Measurements from ENCODE around the gene TRMT11. TPM values are rescaled to one million over a fixed set of nuclear protein-coding genes. Genes with fewer than 3 reads are reported as not detected.

The TRMT11 gene
- total RNA-seq, 1 experiment from 2014 or later: 24.2 TPM

DNA sequence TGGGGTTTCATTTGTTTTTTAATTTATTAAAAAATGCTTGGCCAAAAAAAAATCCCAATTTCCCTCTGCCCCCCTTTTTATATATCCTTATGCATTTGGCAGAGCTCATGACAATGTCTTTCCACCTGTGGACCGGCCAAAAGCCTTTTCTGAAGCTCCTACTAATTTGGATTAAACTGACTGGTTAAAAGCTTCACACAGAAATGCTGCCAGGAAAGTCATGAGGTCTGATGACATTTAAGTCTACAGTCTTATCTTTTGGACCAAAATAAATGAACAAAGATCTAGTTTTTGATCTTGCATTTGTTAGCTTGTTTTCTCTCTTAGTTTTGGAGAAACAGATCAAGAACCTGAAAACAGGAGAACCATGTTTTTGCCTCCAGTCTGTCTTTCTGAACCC lies 66.1 kb downstream of the TRMT11 start:
- no TSS peak for BruUV-seq (replicated peaks)
- H2AFZ ChIP-seq: no peak overlapping the region
- H3K9me3 ChIP-seq (ENCODE audit: insufficient read depth, low read depth): no peaks in the 10 kb centered on the region
- no peaks in the 10 kb centered on the region for H3K79me2 ChIP-seq (ENCODE audit: low read depth)
- no peak overlapping the region for H3K27ac ChIP-seq
- H3K4me2 ChIP-seq: no peak overlapping the region
- intact Hi-C loops (cut with micrococcal nuclease; ENCODE audit: unreplicated experiment): no loop called here
- H3K27me3 ChIP-seq (ENCODE audit: insufficient read depth, low read depth): no peaks in the 10 kb centered on the region
- TF ChIP-seq CTCF (conservative IDR thresholded peaks at IDR 0.05): no peak
- no peak for TF ChIP-seq EZH2 (IDR thresholded peaks at IDR 0.05; ENCODE audit: low read depth)
- H3K36me3 ChIP-seq (ENCODE audit: low read depth): peaks cover 12% of the 10 kb centered on the region
- no peaks in the 10 kb centered on the region for H3K4me1 ChIP-seq (replicated peaks; ENCODE audit: insufficient read depth)
- H3F3A ChIP-seq (ENCODE audit: insufficient read depth, low read depth): no peaks in the 10 kb centered on the region
- ChIA-PET POLR2A (ENCODE audit: unreplicated experiment) (interaction anchor here (0.7 kb wide), 1 partner anchor 1443 kb away, joined by 4 read pairs; no protein-coding TSS in a partner anchor), CTCF (no interaction called here)
- no peaks in the 10 kb centered on the region; the same call in 1 of the 2 replicates for H3K9me2 ChIP-seq (ENCODE audit: insufficient read depth)
- H3K4me3 ChIP-seq: no peak overlapping the region
- no peak for DNase-seq
- no peaks in the 10 kb centered on the region for H4K20me1 ChIP-seq (ENCODE audit: insufficient read depth)

DNA sequence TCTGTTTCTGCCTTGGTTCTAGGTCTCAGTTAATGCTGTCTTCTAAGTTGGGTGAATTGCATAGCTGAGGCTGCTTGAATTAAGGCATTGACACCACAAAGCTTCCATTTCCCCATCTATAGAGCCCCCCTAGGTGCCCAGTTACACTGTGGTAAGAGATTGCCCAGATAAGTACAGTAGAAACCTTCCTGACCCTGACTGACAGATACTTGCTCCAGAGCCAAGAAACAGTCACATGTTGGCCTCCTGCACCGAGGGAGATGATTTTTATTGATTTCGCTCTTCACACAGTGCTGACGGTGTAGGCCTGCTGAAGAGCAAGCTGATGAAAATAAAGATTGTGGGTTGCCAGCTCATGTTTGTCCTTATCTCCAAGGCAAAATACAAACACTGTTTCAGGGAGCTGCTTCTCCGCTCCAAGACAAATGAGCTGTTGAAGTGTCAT lies 67.9 kb downstream of the TRMT11 start:
- intact Hi-C loops (cut with micrococcal nuclease; ENCODE audit: unreplicated experiment): no loop called here
- no TSS peak for BruUV-seq (replicated peaks)
- DNase-seq: peak; percentile 29 to 79
- Histone ChIP-seq H3K36me3 (ENCODE audit: low read depth) (no peaks in the 10 kb centered on the region), H3F3A (ENCODE audit: insufficient read depth, low read depth) (no peaks in the 10 kb centered on the region), H3K27me3 (ENCODE audit: insufficient read depth, low read depth) (no peaks in the 10 kb centered on the region), H4K20me1 (ENCODE audit: insufficient read depth) (no peaks in the 10 kb centered on the region), H3K9me2 (ENCODE audit: insufficient read depth) (no peaks in the 10 kb centered on the region; the same call in 1 of the 2 replicates), H3K4me2 (no peak overlapping the region), H3K4me1 (replicated peaks; ENCODE audit: insufficient read depth) (no peaks in the 10 kb centered on the region), H3K79me2 (ENCODE audit: low read depth) (no peaks in the 10 kb centered on the region), H3K27ac (no peak overlapping the region), H3K4me3 (no peak overlapping the region), H2AFZ (no peak overlapping the region), H3K9me3 (ENCODE audit: insufficient read depth, low read depth) (no peaks in the 10 kb centered on the region)
- TF ChIP-seq EZH2 (IDR thresholded peaks at IDR 0.05; ENCODE audit: low read depth) (no peak), CTCF (conservative IDR thresholded peaks at IDR 0.05) (no peak)
- ChIA-PET POLR2A (ENCODE audit: unreplicated experiment) (interaction anchor here (0.6 kb wide), 1 partner anchor 13 kb away, joined by 6 read pairs; no protein-coding TSS in a partner anchor), CTCF (no interaction called here)

DNA sequence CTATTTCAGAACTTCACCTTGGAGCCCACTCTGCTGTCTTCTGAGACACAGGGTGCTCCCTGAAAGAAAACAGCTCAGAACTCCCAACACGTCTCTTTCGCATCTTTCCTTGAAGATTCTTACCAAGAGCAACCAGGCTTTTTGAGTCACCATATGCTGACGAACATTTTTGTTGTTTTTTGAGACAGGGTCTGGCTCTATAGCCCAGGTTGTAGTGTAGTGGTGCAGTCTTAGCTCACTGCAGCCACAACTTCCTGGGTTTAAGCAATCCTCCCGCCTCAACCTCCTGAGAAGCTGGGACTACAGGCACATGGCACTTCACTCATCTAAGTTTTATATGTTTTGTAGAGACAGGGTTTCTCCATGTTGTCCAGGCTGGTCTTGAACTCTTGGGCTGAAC lies 68.5 kb downstream of the TRMT11 start:
- intact Hi-C loops (cut with micrococcal nuclease; ENCODE audit: unreplicated experiment): no loop called here
- BruUV-seq (replicated peaks): no TSS peak
- DNase-seq: no peak

More for the DNA sequence above, 68.5 kb downstream of the TRMT11 start:
- ChIA-PET CTCF (no interaction called here), POLR2A (ENCODE audit: unreplicated experiment) (no interaction called here)
- Histone ChIP-seq H3K4me2 (no peak overlapping the region), H3K79me2 (ENCODE audit: low read depth) (no peaks in the 10 kb centered on the region), H3K36me3 (ENCODE audit: low read depth) (no peaks in the 10 kb centered on the region), H3K4me1 (replicated peaks; ENCODE audit: insufficient read depth) (no peaks in the 10 kb centered on the region), H3K27me3 (ENCODE audit: insufficient read depth, low read depth) (no peaks in the 10 kb centered on the region), H2AFZ (no peak overlapping the region), H4K20me1 (ENCODE audit: insufficient read depth) (no peaks in the 10 kb centered on the region), H3F3A (ENCODE audit: insufficient read depth, low read depth) (no peaks in the 10 kb centered on the region), H3K27ac (no peak overlapping the region), H3K9me2 (ENCODE audit: insufficient read depth) (no peaks in the 10 kb centered on the region; the same call in 1 of the 2 replicates), H3K9me3 (ENCODE audit: insufficient read depth, low read depth) (no peaks in the 10 kb centered on the region), H3K4me3 (no peak overlapping the region)
- no peak for TF ChIP-seq CTCF (conservative IDR thresholded peaks at IDR 0.05)
- no peak for TF ChIP-seq EZH2 (IDR thresholded peaks at IDR 0.05; ENCODE audit: low read depth)

All from PC-9 (cell line).